H1 (cell line): ENCODE data around the gene GNB3. TPM values are rescaled to one million over a fixed set of nuclear protein-coding genes. Genes with fewer than 3 reads are reported as not detected.

Experiments used
- CTCF ChIA-PET: fragments of 300-600 bp; sonication (Branson Sonifier 250); formaldehyde crosslinking; loops from one replicate; lab custom pipeline; 2021; ENCODE audit not compliant: partially characterized antibody; lab: Charles Lee
- POLR2A ChIA-PET: fragments of 300-600 bp; sonication (Branson Sonifier 250); formaldehyde crosslinking; loops from one replicate; lab custom pipeline; 2021; ENCODE audit warnings: inconsistent platforms; ENCODE audit not compliant: partially characterized antibody; lab: Charles Lee
- DNase-seq, 2 experiments: peaks; one replicate each; pipeline versions ENCODE4 v3.0.0 to v3.0.0-alpha.2; 2010 to 2022; ENCODE audit warnings: low spot score in 2 of 2, low read depth in 1 of 2, mixed read lengths in 1 of 2
- FAIRE-seq: peaks from 2 replicates; lab custom pipeline; 2011; peaks lifted over from hg19 to GRCh38; lab: Jason Lieb, UNC
- H2AFZ ChIP-seq: 2 replicates; pipeline ENCODE4 v1.8.1; 2012; ENCODE audit warnings: low read length, inconsistent platforms
- H2AK5ac ChIP-seq: 2 replicates; pipeline ENCODE4 v1.6.1; 2013; ENCODE audit warnings: low read depth, low read length
- H2BK120ac ChIP-seq: replicated peaks from 2 replicates; pipeline ENCODE3; 2013; ENCODE audit warnings: low read depth, low read length, inconsistent platforms
- H2BK12ac ChIP-seq: 2 replicates; pipeline ENCODE4 v1.6.1; 2013; ENCODE audit warnings: low read depth, low read length
- H2BK15ac ChIP-seq: 2 replicates; pipeline ENCODE4 v1.6.1; 2013; ENCODE audit warnings: low read length
- H2BK20ac ChIP-seq: 2 replicates; pipeline ENCODE4 v1.6.1; 2013; ENCODE audit warnings: low read length
- H2BK5ac ChIP-seq: 2 replicates; pipeline ENCODE4 v1.6.1; 2013; ENCODE audit warnings: low read depth, low read length
- H3K14ac ChIP-seq: 2 replicates; pipeline ENCODE4 v1.6.1; 2013; ENCODE audit warnings: inconsistent platforms; ENCODE audit not compliant: insufficient read length
- H3K18ac ChIP-seq: 2 replicates; pipeline ENCODE4 v1.6.1; 2013; ENCODE audit warnings: low read length; ENCODE audit errors: extremely low read depth
- H3K23ac ChIP-seq: 2 replicates; pipeline ENCODE4 v1.6.1; 2013; ENCODE audit warnings: inconsistent platforms; ENCODE audit not compliant: insufficient read length
- H3K23me2 ChIP-seq: 2 replicates; pipeline ENCODE4 v1.6.1; 2013; ENCODE audit warnings: low read depth, low read length
- H3K27ac ChIP-seq: 2 replicates; pipeline ENCODE4 v1.6.1; 2011; ENCODE audit warnings: low read depth, low read length, inconsistent platforms
- H3K27me3 ChIP-seq, 4 experiments: replicated peaks in 1 of 4; 1 replicate in 1 of 4; 2 replicates in 3 of 4; pipeline versions ENCODE4 v1.6.1 to v1.8.1; 2011 to 2013; ENCODE audit warnings: low read length in 3 of 4, mild to moderate bottlenecking in 3 of 4, inconsistent platforms in 2 of 4, mixed read lengths in 2 of 4, moderate library complexity in 1 of 4; ENCODE audit not compliant: control insufficient read depth in 3 of 4, insufficient read depth in 3 of 4; ENCODE audit errors: extremely low read depth in 1 of 4
- H3K36me3 ChIP-seq, 4 experiments: 2 replicates each; pipeline versions ENCODE4 v1.6.1 to v1.8.1; 2011 to 2013; ENCODE audit warnings: mild to moderate bottlenecking in 4 of 4, low read length in 3 of 4, moderate library complexity in 2 of 4, control low read depth in 1 of 4, inconsistent platforms in 1 of 4; ENCODE audit not compliant: insufficient read depth in 4 of 4, control insufficient read depth in 2 of 4
- H3K4ac ChIP-seq: replicated peaks from 2 replicates; pipeline ENCODE3; 2013; ENCODE audit warnings: low read length, low read depth, mixed read lengths, inconsistent platforms; ENCODE audit not compliant: insufficient read length
- H3K4me1 ChIP-seq, 4 experiments: replicated peaks in 1 of 4; 1 replicate in 1 of 4; 2 replicates in 3 of 4; pipeline versions ENCODE4 v1.6.1 to v1.8.1; 2011 to 2013; ENCODE audit warnings: low read length in 3 of 4, inconsistent platforms in 2 of 4, mixed read lengths in 1 of 4; ENCODE audit not compliant: insufficient read depth in 4 of 4, control insufficient read depth in 3 of 4
- H3K4me2 ChIP-seq, 2 experiments: 2 replicates each; pipeline versions ENCODE4 v1.6.1 to v1.8.1; 2011 to 2013; ENCODE audit warnings: low read depth in 2 of 2, low read length in 2 of 2, control low read depth in 1 of 2, inconsistent platforms in 1 of 2, mild to moderate bottlenecking in 1 of 2; ENCODE audit not compliant: insufficient read depth in 1 of 2
- H3K4me3 ChIP-seq, 4 experiments: fragments of 200-600, 300-600 bp in 1 of 4; sonication (generic), shearing (Covaris generic), sonication (Bioruptor Twin) in 1 of 4; 2 replicates each; pipeline versions ENCODE4 v1.5.1 to v1.8.1; 2011 to 2016; ENCODE audit warnings: low read length in 4 of 4, low read depth in 3 of 4, control low read depth in 2 of 4, inconsistent platforms in 2 of 4, mild to moderate bottlenecking in 2 of 4, mixed read lengths in 1 of 4, moderate library complexity in 1 of 4; ENCODE audit not compliant: insufficient read depth in 2 of 4; ENCODE audit errors: extremely low read depth in 1 of 4
- H3K56ac ChIP-seq: replicated peaks from 2 replicates; pipeline ENCODE3; 2013; ENCODE audit warnings: low read depth, mild to moderate bottlenecking, mixed read lengths, low read length, inconsistent platforms; ENCODE audit not compliant: insufficient read length
- H3K79me1 ChIP-seq: 2 replicates; pipeline ENCODE4 v1.6.1; 2013; ENCODE audit warnings: low read depth, low read length, control low read depth
- H3K79me2 ChIP-seq, 2 experiments: 2 replicates each; pipeline versions ENCODE4 v1.6.1 to v1.8.1; 2012 to 2013; ENCODE audit warnings: low read length in 2 of 2, mild to moderate bottlenecking in 2 of 2, inconsistent platforms in 1 of 2; ENCODE audit not compliant: insufficient read depth in 2 of 2, control insufficient read depth in 1 of 2
- H3K9ac ChIP-seq, 4 experiments: replicated peaks in 1 of 4; 1 replicate in 1 of 4; 2 replicates in 3 of 4; pipeline versions ENCODE4 v1.6.1 to v1.8.1; 2011 to 2013; ENCODE audit warnings: low read depth in 3 of 4, low read length in 3 of 4, control low read depth in 2 of 4, mild to moderate bottlenecking in 2 of 4, moderate library complexity in 2 of 4, inconsistent platforms in 1 of 4; ENCODE audit errors: extremely low read depth in 1 of 4
- H3K9me3 ChIP-seq, 2 experiments: 2 replicates each; pipeline versions ENCODE4 v1.6.1 to v1.8.1; 2012 to 2013; ENCODE audit warnings: mild to moderate bottlenecking in 2 of 2, moderate library complexity in 2 of 2, control low read depth in 1 of 2, inconsistent platforms in 1 of 2, low read depth in 1 of 2, low read length in 1 of 2, mixed read lengths in 1 of 2; ENCODE audit not compliant: insufficient read depth in 2 of 2
- H4K20me1 ChIP-seq, 2 experiments: replicated peaks in 1 of 2; 2 replicates each; pipeline versions ENCODE3 to v1.8.1; 2011 to 2013; ENCODE audit warnings: inconsistent platforms in 2 of 2, low read length in 2 of 2, mild to moderate bottlenecking in 1 of 2; ENCODE audit not compliant: insufficient read depth in 2 of 2, control insufficient read depth in 1 of 2
- H4K5ac ChIP-seq: 2 replicates; pipeline ENCODE4 v1.6.1; 2013; ENCODE audit warnings: low read length, low read depth, mixed read lengths, inconsistent platforms; ENCODE audit not compliant: insufficient read length
- H4K8ac ChIP-seq: 2 replicates; pipeline ENCODE4 v1.8.0; 2013; ENCODE audit warnings: mild to moderate bottlenecking, moderate library complexity, low read length, inconsistent platforms; ENCODE audit not compliant: insufficient read depth; ENCODE audit errors: extremely low read depth
- H4K91ac ChIP-seq: replicated peaks from 2 replicates; pipeline ENCODE3; 2013; ENCODE audit warnings: low read length, mixed read lengths, inconsistent platforms; ENCODE audit not compliant: insufficient read length
- EZH2 ChIP-seq: fragments of 200-600 bp; sonication (generic); IDR thresholded peaks from 2 replicates; pipeline ENCODE4 v1.7.1; 2012; ENCODE audit warnings: low read depth, mild to moderate bottlenecking, moderate library complexity, low read length, inconsistent platforms; ENCODE audit not compliant: severe bottlenecking
- KDM4A ChIP-seq: IDR thresholded peaks from one replicate; pipeline ENCODE4 v1.7.1; 2012; ENCODE audit warnings: low read depth, mild to moderate bottlenecking, moderate library complexity, low read length, inconsistent platforms; ENCODE audit not compliant: severe bottlenecking
- MAFK ChIP-seq: IDR thresholded peaks from 2 replicates; pipeline ENCODE4 v1.6.1; 2012; ENCODE audit warnings: low read depth, mild to moderate bottlenecking, improper control_type of control experiment, low read length
- SP2 ChIP-seq: IDR thresholded peaks from 2 replicates; pipeline ENCODE4 v1.6.1; 2012; ENCODE audit warnings: mild to moderate bottlenecking, low read length, inconsistent platforms
- TAF1 ChIP-seq: IDR thresholded peaks from 2 replicates; pipeline ENCODE4 v1.6.1; 2011; ENCODE audit warnings: mild to moderate bottlenecking, low read depth, low read length
- TEAD4 ChIP-seq: IDR thresholded peaks from 2 replicates; pipeline ENCODE4 v1.6.1; 2012; ENCODE audit warnings: low read depth, low read length, inconsistent platforms, mixed read lengths
- WGBS, 2 experiments: shearing (Covaris generic) in 1 of 2; methylation state at CpG; one replicate each; pipeline versions ENCODE4 v1.1.6 to v1.1.7; 2013 to 2015; ENCODE audit warnings: low lambda C conversion rate in 2 of 2, mixed read lengths in 2 of 2, inconsistent platforms in 1 of 2, low coverage in 1 of 2, missing lambda C conversion rate in 1 of 2; ENCODE audit not compliant: insufficient replicate concordance in 2 of 2, insufficient coverage in 1 of 2, insufficient read length in 1 of 2; ENCODE audit errors: extremely low coverage in 1 of 2, missing lambda C conversion rate in 1 of 2; 5-methylcytosine and 5-hydroxymethylcytosine counted together
- polyA plus RNA-seq, 7 experiments: library from polyadenylated mRNA; depleted of rRNA in 3 of 7; stranded (reverse) in 5 of 7; unstranded in 2 of 7; fragments of >200 nt in 5 of 7; fragments of 200-250 nt in 2 of 7; gene quantifications; 1 replicate in 5 of 7; 2 replicates in 1 of 7; 4 replicates in 1 of 7; pipeline versions ENCODE4 v1.2.1 to v1.2.3, GENCODE V29; 2011 to 2013; ENCODE audit warnings: missing spikeins in 2 of 7, mixed read lengths in 2 of 7
- total RNA-seq: library from RNA; stranded (reverse); fragmentation: NEBNext Ultra II Directional; extraction: Animal tissue kit (Norgen Biotek cat#: 25700); gene quantifications from 2 replicates; pipeline ENCODE4 v1.2.1, GENCODE V29; 2021
- TF ChIP-seq, protein P1 (sequence below): IDR thresholded peaks from 2 replicates; pipeline ENCODE4 v1.6.1; 2011; ENCODE audit warnings: low read length, improper control_type of control experiment

GNB3 gene
- total and polyA plus RNA-seq, 2 of the 8 experiments (the other 6 are each of a cell fraction or from before 2014, with no cell fraction given), result 9.9 TPM

- H3K18ac ChIP-seq, result no peak overlapping the region
- no peak overlapping the region for H2BK15ac ChIP-seq
- H3K56ac ChIP-seq, result no peak overlapping the region
- peaks cover 0 to 3% (median 1%) of the 10 kb centered on the region in 4 experiments; a peak in 4 of 7 replicates for H3K27me3 ChIP-seq
- no peak overlapping the region for H2BK5ac ChIP-seq
- H2AFZ ChIP-seq, result no peak overlapping the region
- H3K14ac ChIP-seq, result no peak overlapping the region
- H2BK120ac ChIP-seq, result no peak overlapping the region
- no peak overlapping the region for H4K8ac ChIP-seq
- FAIRE-seq, result no peak
- POLR2A ChIA-PET, result interaction anchor here (0.8 to 1.7 kb wide), 6 partner anchors 11 to 127 kb away, joined by 3 to 7 read pairs (median 5); partner anchors contain the start of genes C12orf57, MLF2, P3H3 and PTMS
- no peak overlapping the region for H2BK20ac ChIP-seq
- H4K20me1 ChIP-seq, result peaks cover 0 to 6% of the 10 kb centered on the region in 2 experiments
- H2BK12ac ChIP-seq, result no peak overlapping the region
- TF ChIP-seq, protein P1, sequence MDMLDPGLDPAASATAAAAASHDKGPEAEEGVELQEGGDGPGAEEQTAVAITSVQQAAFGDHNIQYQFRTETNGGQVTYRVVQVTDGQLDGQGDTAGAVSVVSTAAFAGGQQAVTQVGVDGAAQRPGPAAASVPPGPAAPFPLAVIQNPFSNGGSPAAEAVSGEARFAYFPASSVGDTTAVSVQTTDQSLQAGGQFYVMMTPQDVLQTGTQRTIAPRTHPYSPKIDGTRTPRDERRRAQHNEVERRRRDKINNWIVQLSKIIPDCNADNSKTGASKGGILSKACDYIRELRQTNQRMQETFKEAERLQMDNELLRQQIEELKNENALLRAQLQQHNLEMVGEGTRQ, result no peak
- TF ChIP-seq TAF1 (no peak), MAFK (no peak), EZH2 (no peak), SP2 (no peak), TEAD4 (no peak), KDM4A (no peak)
- TF ChIP-seq, all 59 proteins: peak for 0
- peak overlapping the region; percentile 11 for H4K91ac ChIP-seq
- no peak overlapping the region; a peak in 1 of 4 replicates for H3K4me2 ChIP-seq
- no peak overlapping the region for H3K4ac ChIP-seq
- H4K5ac ChIP-seq, result no peak overlapping the region
- H3K79me1 ChIP-seq, result no peaks in the 10 kb centered on the region
- no peak for DNase-seq
- no peak overlapping the region for H3K4me3 ChIP-seq
- CTCF ChIA-PET, result interaction anchor here (1.4 to 3.2 kb wide), 3 partner anchors 8 to 40 kb away, joined by 3 to 19 read pairs (median 6); no protein-coding TSS in a partner anchor
- peaks cover 4 to 37% (median 22%) of the 10 kb centered on the region in 4 experiments for H3K4me1 ChIP-seq
- H3K79me2 ChIP-seq, result no peaks in the 10 kb centered on the region
- no peak overlapping the region for H3K23ac ChIP-seq
- H3K23me2 ChIP-seq, result peaks cover 17% of the 10 kb centered on the region
- H3K9ac ChIP-seq, result no peak overlapping the region
- no peak overlapping the region for H3K27ac ChIP-seq
- 88% methylated on average over 8 of the region's 8 CpGs; no CpG with 5 or more reads in 1 of the 2 experiments for WGBS, 2 experiments
- H3K9me3 ChIP-seq, result peaks cover 0 to 2% of the 10 kb centered on the region in 2 experiments; a peak in 1 of 4 replicates
- no peaks in the 10 kb centered on the region; a peak in 1 of 8 replicates for H3K36me3 ChIP-seq
- H2AK5ac ChIP-seq, result no peak overlapping the region; the same call in 1 of the 2 replicates
Measured at GRCh38 chr12:6817098-6817497, 23.6 kb upstream of the GNB3 start.
